Neural progenitor cell (in vitro differentiated cells): Measurements from ENCODE around the gene GPR75. TPM values are rescaled to one million over a fixed set of nuclear protein-coding genes. Genes with fewer than 3 reads are reported as not detected.
"Not testable (repeated sequence)": the region's sequence is repeated elsewhere in the genome, so short reads cannot be mapped to it uniquely, and the experiment has no call there.

Experiments used
- DNase-seq: peaks from one replicate; pipeline ENCODE4 v3.0.0-alpha.2; 2016; ENCODE audit warnings: low spot score
- H2AFZ ChIP-seq: fragments of 200-600 bp; sonication (generic); replicated peaks from 2 replicates; pipeline ENCODE4 v1.6.1; 2016; ENCODE audit warnings: antibody characterized with exemption
- H3F3A ChIP-seq: fragments of 200-600 bp; sonication (generic); 2 replicates; pipeline ENCODE4 v1.6.1; 2016; ENCODE audit warnings: antibody characterized with exemption, low read depth
- H3K27ac ChIP-seq: fragments of 200-600 bp; sonication (generic); 2 replicates; pipeline ENCODE4 v1.5.1; 2016; ENCODE audit warnings: mild to moderate bottlenecking
- H3K27me3 ChIP-seq: fragments of 200-600 bp; sonication (generic); 2 replicates; pipeline ENCODE4 v1.6.1; 2016; ENCODE audit warnings: mild to moderate bottlenecking, moderate library complexity
- H3K36me3 ChIP-seq: fragments of 200-600 bp; sonication (generic); 2 replicates; pipeline ENCODE4 v1.5.1; 2016
- H3K4me1 ChIP-seq: fragments of 200-600 bp; sonication (generic); 2 replicates; pipeline ENCODE4 v1.6.1; 2016; ENCODE audit warnings: mixed run types
- H3K4me2 ChIP-seq: fragments of 200-600 bp; sonication (generic); 2 replicates; pipeline ENCODE4 v1.6.1; 2016
- H3K4me3 ChIP-seq: fragments of 200-600 bp; sonication (generic); 2 replicates; pipeline ENCODE4 v1.5.1; 2016
- H3K79me2 ChIP-seq: fragments of 200-600 bp; sonication (generic); 2 replicates; pipeline ENCODE4 v1.6.1; 2016; ENCODE audit warnings: low read depth
- H3K9ac ChIP-seq: fragments of 200-600 bp; sonication (generic); 2 replicates; pipeline ENCODE4 v1.6.1; 2016
- H3K9me3 ChIP-seq: fragments of 200-600 bp; sonication (generic); 2 replicates; pipeline ENCODE4 v1.5.1; 2016; ENCODE audit warnings: low read depth
- H4K20me1 ChIP-seq: fragments of 200-600 bp; sonication (generic); 2 replicates; pipeline ENCODE4 v1.6.1; 2016; ENCODE audit warnings: low read depth
- H3K27ac Mint-ChIP-seq: 3 replicates; pipeline ENCODE4 v1.8.0; 2021; ENCODE audit warnings: mixed read lengths
- H3K27me3 Mint-ChIP-seq: 2 replicates; pipeline ENCODE4 v1.8.0; 2022; ENCODE audit warnings: low read depth, mild to moderate bottlenecking, inconsistent platforms, moderate library complexity, mixed read lengths; ENCODE audit not compliant: insufficient read depth
- H3K36me3 Mint-ChIP-seq: 3 replicates; pipeline ENCODE4 v1.8.0; 2021; ENCODE audit warnings: mixed read lengths
- H3K4me1 Mint-ChIP-seq: 3 replicates; pipeline ENCODE4 v1.8.0; 2021; ENCODE audit warnings: mixed read lengths
- H3K4me3 Mint-ChIP-seq: 3 replicates; pipeline ENCODE4 v1.8.0; 2021; ENCODE audit warnings: mild to moderate bottlenecking, moderate library complexity, mixed read lengths
- H3K9me3 Mint-ChIP-seq: 3 replicates; pipeline ENCODE4 v1.8.0; 2020; ENCODE audit warnings: mixed read lengths
- EZH2 ChIP-seq: fragments of 200-600 bp; sonication (generic); IDR thresholded peaks from 2 replicates; pipeline ENCODE4 v1.6.1; 2017; ENCODE audit warnings: antibody characterized with exemption, mild to moderate bottlenecking, moderate library complexity
- EZH2phosphoT487 ChIP-seq: fragments of 200-600 bp; sonication (generic); IDR thresholded peaks from 2 replicates; pipeline ENCODE4 v1.6.1; 2017; ENCODE audit warnings: antibody characterized with exemption
- total RNA-seq: library from RNA; depleted of rRNA; stranded (reverse); fragments of >200 nt; gene quantifications from 2 replicates; pipeline ENCODE4 v1.2.3, GENCODE V29; 2015; ENCODE audit warnings: low replicate concordance
- TF ChIP-seq, protein P1 (sequence below): fragments of 200-600 bp; sonication (generic); IDR thresholded peaks from 2 replicates; pipeline ENCODE4 v1.5.1; 2017; ENCODE audit warnings: antibody characterized with exemption, mild to moderate bottlenecking

GPR75 gene
- total RNA-seq, 1 donor from 2014 or later, result 0.94 TPM

DNA sequence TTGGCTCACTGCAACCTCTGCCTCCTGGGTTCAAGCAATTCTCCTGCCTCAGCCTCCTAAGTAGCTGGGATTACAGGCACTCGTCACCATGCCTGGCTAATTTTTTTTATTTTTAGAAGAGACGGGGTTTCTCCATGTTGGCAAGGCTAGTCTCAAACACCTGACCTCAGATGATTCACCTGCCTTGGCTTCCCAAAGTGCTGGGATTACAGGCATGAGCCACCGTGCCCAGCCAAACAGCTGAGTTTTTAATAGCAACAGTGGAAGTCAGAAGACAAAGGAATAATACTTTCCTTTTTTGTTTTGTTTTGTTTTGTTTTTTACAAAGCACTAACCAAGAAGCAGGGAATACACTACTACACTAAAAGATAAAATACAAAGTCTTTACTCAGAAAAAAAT is 16.9 kb downstream of the GPR75 start:
- Mint-ChIP-seq H3K36me3 (peaks cover 2% of the 10 kb centered on the region), H3K4me1 (no peaks in the 10 kb centered on the region), H3K4me3 (no peak overlapping the region), H3K27ac (no peak overlapping the region), H3K27me3 (peaks cover 3% of the 10 kb centered on the region), H3K9me3 (peaks cover 11% of the 10 kb centered on the region)
- Histone ChIP-seq H3K79me2 (no peaks in the 10 kb centered on the region), H3K9ac (no peak overlapping the region), H3K27me3 (no peaks in the 10 kb centered on the region), H2AFZ (no peak overlapping the region), H3K27ac (no peak overlapping the region), H3K9me3 (no peaks in the 10 kb centered on the region), H3F3A (peaks cover 2% of the 10 kb centered on the region), H3K4me3 (no peak overlapping the region), H3K36me3 (no peaks in the 10 kb centered on the region), H3K4me2 (no peak overlapping the region), H4K20me1 (no peaks in the 10 kb centered on the region), H3K4me1 (no peaks in the 10 kb centered on the region)
- TF ChIP-seq EZH2, result no peak
- TF ChIP-seq, protein P1, sequence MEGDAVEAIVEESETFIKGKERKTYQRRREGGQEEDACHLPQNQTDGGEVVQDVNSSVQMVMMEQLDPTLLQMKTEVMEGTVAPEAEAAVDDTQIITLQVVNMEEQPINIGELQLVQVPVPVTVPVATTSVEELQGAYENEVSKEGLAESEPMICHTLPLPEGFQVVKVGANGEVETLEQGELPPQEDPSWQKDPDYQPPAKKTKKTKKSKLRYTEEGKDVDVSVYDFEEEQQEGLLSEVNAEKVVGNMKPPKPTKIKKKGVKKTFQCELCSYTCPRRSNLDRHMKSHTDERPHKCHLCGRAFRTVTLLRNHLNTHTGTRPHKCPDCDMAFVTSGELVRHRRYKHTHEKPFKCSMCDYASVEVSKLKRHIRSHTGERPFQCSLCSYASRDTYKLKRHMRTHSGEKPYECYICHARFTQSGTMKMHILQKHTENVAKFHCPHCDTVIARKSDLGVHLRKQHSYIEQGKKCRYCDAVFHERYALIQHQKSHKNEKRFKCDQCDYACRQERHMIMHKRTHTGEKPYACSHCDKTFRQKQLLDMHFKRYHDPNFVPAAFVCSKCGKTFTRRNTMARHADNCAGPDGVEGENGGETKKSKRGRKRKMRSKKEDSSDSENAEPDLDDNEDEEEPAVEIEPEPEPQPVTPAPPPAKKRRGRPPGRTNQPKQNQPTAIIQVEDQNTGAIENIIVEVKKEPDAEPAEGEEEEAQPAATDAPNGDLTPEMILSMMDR, result no peak
- TF ChIP-seq EZH2phosphoT487, result no peak
- no peak for DNase-seq

- H3K27ac ChIP-seq, H3K27ac Mint-ChIP-seq, H3K4me3 ChIP-seq, H3K9me3 ChIP-seq, H3K4me2 ChIP-seq, H3F3A ChIP-seq, H3K4me3 Mint-ChIP-seq, DNase-seq, H3K79me2 ChIP-seq, H3K4me1 Mint-ChIP-seq, H3K27me3 ChIP-seq, H3K9ac ChIP-seq, H3K4me1 ChIP-seq, H2AFZ ChIP-seq, H3K36me3 Mint-ChIP-seq, H3K36me3 ChIP-seq, H3K27me3 Mint-ChIP-seq, H4K20me1 ChIP-seq: not testable (repeated sequence)
- H3K9me3 Mint-ChIP-seq, result peaks cover 11% of the 10 kb centered on the region
Measured at GRCh38 chr2:53841651-53842050, 18.1 kb downstream of the GPR75 start.

- no peaks in the 10 kb centered on the region for H3K4me1 Mint-ChIP-seq
- H3K36me3 Mint-ChIP-seq, result peaks cover 3% of the 10 kb centered on the region
- H3K9me3 Mint-ChIP-seq, result peaks cover 11% of the 10 kb centered on the region
- DNase-seq, result no peak
- no peaks in the 10 kb centered on the region for H3K27me3 ChIP-seq
- no peak for TF ChIP-seq EZH2
- TF ChIP-seq, protein P1, result no peak
- TF ChIP-seq EZH2phosphoT487, result no peak
- H3K27ac ChIP-seq, result no peak overlapping the region
- no peaks in the 10 kb centered on the region for H3K27me3 Mint-ChIP-seq
- no peaks in the 10 kb centered on the region for H3K36me3 ChIP-seq
- H3K4me2 ChIP-seq, result no peak overlapping the region
- no peak overlapping the region for H2AFZ ChIP-seq
- no peaks in the 10 kb centered on the region for H3K9me3 ChIP-seq
- no peak overlapping the region for H3K4me3 Mint-ChIP-seq
- H3K79me2 ChIP-seq, result no peaks in the 10 kb centered on the region
- H3K4me1 ChIP-seq, result no peaks in the 10 kb centered on the region
- no peak overlapping the region for H3K9ac ChIP-seq
- H3F3A ChIP-seq, result peaks cover 2% of the 10 kb centered on the region
- no peaks in the 10 kb centered on the region for H4K20me1 ChIP-seq
- no peak overlapping the region for H3K4me3 ChIP-seq
- no peak overlapping the region for H3K27ac Mint-ChIP-seq
Measured at GRCh38 chr2:53840580-53840979, 19.2 kb downstream of the GPR75 start.

- not testable (repeated sequence) for H3K79me2 ChIP-seq, H3K9me3 ChIP-seq, H3K27ac Mint-ChIP-seq, H3K27me3 ChIP-seq, H3K4me3 ChIP-seq, H3K9ac ChIP-seq, H3K36me3 ChIP-seq, H2AFZ ChIP-seq, DNase-seq, H3K4me2 ChIP-seq, H3K27me3 Mint-ChIP-seq, H3K9me3 Mint-ChIP-seq, H3K36me3 Mint-ChIP-seq, H3K27ac ChIP-seq, H3K4me3 Mint-ChIP-seq, H4K20me1 ChIP-seq
- Histone ChIP-seq H3K4me1 (peaks cover 19% of the 10 kb centered on the region), H3F3A (peaks cover 13% of the 10 kb centered on the region)
- peaks cover 12% of the 10 kb centered on the region for H3K4me1 Mint-ChIP-seq
Measured at GRCh38 chr2:53829980-53830290, 29.8 kb downstream of the GPR75 start.
